NCI-H2227 (cell line): ENCODE data around the gene GJB4.
"Not testable (repeated sequence)": the region's sequence is repeated elsewhere in the genome, so short reads cannot be mapped to it uniquely, and the experiment has no call there.

ENCODE experiments used
- DNase-seq: peaks from one replicate; lab custom pipeline; 2025; ENCODE audit not compliant: unreplicated experiment; lab: John Stamatoyannopoulos, UW

The GJB4 gene

GRCh38 chr1:34746785-34747637 is 12.5 kb upstream of the GJB4 start:
- DNase-seq = peak; percentile 80

- peak; percentile 80 for DNase-seq
Observed at GRCh38 chr1:34747638-34747941, 11.9 kb upstream of the GJB4 start.

GRCh38 chr1:34749992-34750391 is 9.5 kb upstream of the GJB4 start:
- no peak for DNase-seq

GRCh38 chr1:34750610-34751009 is 8.9 kb upstream of the GJB4 start:
- no peak for DNase-seq

GRCh38 chr1:34753163-34753562 is 6.4 kb upstream of the GJB4 start:
- DNase-seq = peak; percentile 14

GRCh38 chr1:34754964-34755637 is 4.4 kb upstream of the GJB4 start, which contains the start of gene GJB5:
TSS of gene GJB5 (plus strand) at chr1:34755047. CDS start at chr1:34757331, 2,284 bp downstream.
- DNase-seq = no peak

- DNase-seq = no peak
Observed at GRCh38 chr1:34755961-34756360, 3.6 kb upstream of the GJB4 start.

GRCh38 chr1:34757386-34757785 is 2.2 kb upstream of the GJB4 start:
- no peak for DNase-seq

GRCh38 chr1:34758751-34759150 is 789 bp upstream of the GJB4 start:
- DNase-seq = no peak

GRCh38 chr1:34761176-34761761 is 1.7 kb downstream of the GJB4 start:
- DNase-seq = no peak

- DNase-seq = no peak
Observed at GRCh38 chr1:34761776-34762307, 2.3 kb downstream of the GJB4 start.

GRCh38 chr1:34762474-34763141 is 3.1 kb downstream of the GJB4 start:
- DNase-seq = no peak

- no peak for DNase-seq
Observed at GRCh38 chr1:34763142-34763781, 3.7 kb downstream of the GJB4 start.

GRCh38 chr1:34768856-34769255 is 9.3 kb downstream of the GJB4 start:
- DNase-seq = no peak

GRCh38 chr1:34770891-34771504 is 11.5 kb downstream of the GJB4 start:
- no peak for DNase-seq

- no peak for DNase-seq
Observed at GRCh38 chr1:34771573-34772371, 12.2 kb downstream of the GJB4 start.

- not testable (repeated sequence) for DNase-seq
Observed at GRCh38 chr1:34773114-34773513, 13.6 kb downstream of the GJB4 start.

GRCh38 chr1:34774957-34775356 is 15.4 kb downstream of the GJB4 start:
- no peak for DNase-seq

GRCh38 chr1:34776911-34777310 is 17.4 kb downstream of the GJB4 start:
- DNase-seq = no peak
